HepG2 (cell line): ENCODE measurements around the gene FAM171A2. TPM values are rescaled to one million over a fixed set of nuclear protein-coding genes. Genes with fewer than 3 reads are reported as not detected.

Source experiments
- CHD2 ChIP-seq: IDR thresholded peaks from 2 replicates; pipeline ENCODE4 v1.6.1; 2011; ENCODE audit warnings: low read depth, low read length, improper control_type of control experiment
- ELK4 ChIP-seq: sonication (generic); formaldehyde crosslinking; IDR thresholded peaks from 2 replicates; pipeline ENCODE4 v1.9.0; 2021; ENCODE audit warnings: missing genetic modification reagents, borderline replicate concordance
- KAT2B ChIP-seq: fragments of 150-350 bp; IDR thresholded peaks from 2 replicates; pipeline ENCODE4 v1.6.1; 2014; ENCODE audit warnings: low read depth, low read length, borderline replicate concordance
- KDM6A ChIP-seq: IDR thresholded peaks from 2 replicates; pipeline ENCODE4 v1.6.1; 2016; ENCODE audit warnings: low read depth
- NFYB ChIP-seq: sonication (generic); formaldehyde crosslinking; IDR thresholded peaks from 2 replicates; pipeline ENCODE4 v1.4.0; 2020; ENCODE audit warnings: missing genetic modification reagents
- RARA ChIP-seq: IDR thresholded peaks from 2 replicates; pipeline ENCODE4 v1.6.1; 2016; ENCODE audit warnings: missing genetic modification reagents, missing compliant biosample characterization
- TAF1 ChIP-seq: sonication (generic); formaldehyde crosslinking; IDR thresholded peaks from 2 replicates; pipeline ENCODE4 v1.4.0; 2020; ENCODE audit warnings: missing genetic modification reagents
- ZKSCAN8 ChIP-seq: IDR thresholded peaks from 2 replicates; pipeline ENCODE4 v1.6.1; 2016; ENCODE audit warnings: borderline replicate concordance, missing genetic modification reagents, missing compliant biosample characterization
- ZNF17 ChIP-seq: sonication (generic); formaldehyde crosslinking; IDR thresholded peaks from 2 replicates; pipeline ENCODE4 v1.5.0; 2020; ENCODE audit warnings: mild to moderate bottlenecking, missing genetic modification reagents
- ZNF230 ChIP-seq: sonication (generic); formaldehyde crosslinking; IDR thresholded peaks from 2 replicates; pipeline ENCODE4 v1.4.0; 2020; ENCODE audit warnings: mild to moderate bottlenecking, missing genetic modification reagents
- ZNF280D ChIP-seq: sonication (generic); formaldehyde crosslinking; IDR thresholded peaks from 2 replicates; pipeline ENCODE4 v1.5.1; 2020; ENCODE audit warnings: mild to moderate bottlenecking, missing genetic modification reagents
- ZNF282 ChIP-seq: fragments of 450-650 bp; IDR thresholded peaks from 2 replicates; pipeline ENCODE4 v1.6.1; 2018; ENCODE audit not compliant: partially characterized antibody
- ZNF343 ChIP-seq: sonication (generic); formaldehyde crosslinking; IDR thresholded peaks from 2 replicates; pipeline ENCODE4 v1.4.0; 2020; ENCODE audit warnings: mild to moderate bottlenecking, missing genetic modification reagents
- ZNF720 ChIP-seq: sonication (generic); formaldehyde crosslinking; IDR thresholded peaks from 2 replicates; pipeline ENCODE4 v1.4.0; 2020; ENCODE audit warnings: missing genetic modification reagents
- ZNF766 ChIP-seq: sonication (generic); formaldehyde crosslinking; IDR thresholded peaks from 2 replicates; pipeline ENCODE4 v1.5.0; 2020; ENCODE audit warnings: missing genetic modification reagents, borderline replicate concordance
- polyA plus RNA-seq, 8 experiments: library from polyadenylated mRNA; depleted of rRNA in 3 of 8; stranded (reverse) in 7 of 8; unstranded in 1 of 8; fragments of >200 nt; fragmentation: Illumina TruSeq in 4 of 8; extraction: Trizol in 4 of 8; gene quantifications; 2 replicates each; pipeline versions ENCODE4 v1.2.1 to v1.2.3, GENCODE V29; 2011 to 2016; ENCODE audit warnings: low read depth in 4 of 8, missing spikeins in 1 of 8, mixed read lengths in 1 of 8; ENCODE audit not compliant: insufficient read depth in 1 of 8
- total RNA-seq, 5 experiments: library from RNA; depleted of rRNA; stranded (reverse); fragments of >200 nt; fragmentation: Illumina TruSeq; extraction: Trizol; gene quantifications; 2 replicates each; pipeline ENCODE4 v1.2.3, GENCODE V29; 2016; ENCODE audit warnings: low read depth in 1 of 5
- TF ChIP-seq, protein P1 (sequence below): sonication (generic); formaldehyde crosslinking; IDR thresholded peaks from 2 replicates; pipeline ENCODE4 v1.4.0; 2020; ENCODE audit warnings: missing genetic modification reagents, borderline replicate concordance
- TF ChIP-seq, protein P2 (sequence below): sonication (generic); formaldehyde crosslinking; IDR thresholded peaks from 2 replicates; pipeline ENCODE4 v1.4.0; 2020; ENCODE audit warnings: missing genetic modification reagents; ENCODE audit errors: not compliant biosample characterization
- TF ChIP-seq, protein P3 (sequence below): sonication (generic); formaldehyde crosslinking; IDR thresholded peaks from 2 replicates; pipeline ENCODE4 v1.4.0; 2020; ENCODE audit warnings: missing genetic modification reagents
- TF ChIP-seq, protein P4 (sequence below): sonication (generic); formaldehyde crosslinking; IDR thresholded peaks from 2 replicates; pipeline ENCODE4 v1.5.0; 2020; ENCODE audit warnings: mild to moderate bottlenecking, missing genetic modification reagents

FAM171A2 gene
- total and polyA plus RNA-seq, 2 of the 13 experiments (the other 11 are each of a cell fraction or from before 2014, with no cell fraction given): 1.8 to 3.6 TPM

DNA sequence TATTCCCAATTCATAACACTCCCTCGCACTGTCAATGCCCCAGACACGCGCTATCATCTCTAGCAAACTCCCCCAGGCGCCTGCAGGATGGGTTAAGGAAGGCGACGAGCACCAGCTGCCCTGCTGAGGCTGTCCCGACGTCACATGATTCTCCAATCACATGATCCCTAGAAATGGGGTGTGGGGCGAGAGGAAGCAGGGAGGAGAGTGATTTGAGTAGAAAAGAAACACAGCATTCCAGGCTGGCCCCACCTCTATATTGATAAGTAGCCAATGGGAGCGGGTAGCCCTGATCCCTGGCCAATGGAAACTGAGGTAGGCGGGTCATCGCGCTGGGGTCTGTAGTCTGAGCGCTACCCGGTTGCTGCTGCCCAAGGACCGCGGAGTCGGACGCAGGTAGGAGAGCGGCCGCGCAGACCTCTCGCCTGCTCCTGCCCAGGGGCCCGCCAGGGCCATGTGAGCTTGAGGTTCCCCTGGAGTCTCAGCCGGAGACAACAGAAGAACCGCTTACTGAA is 18.7 kb downstream of the FAM171A2 start, which contains the start of gene GRN (continued):
- TF ChIP-seq ZNF280D (CRISPR knock-in tag) (no peak), ZKSCAN8 (CRISPR knock-in tag) (peak; percentile 50; the same call in 1 of the 2 replicates), ZNF343 (CRISPR knock-in tag) (no peak), CHD2 (no peak), TAF1 (peak; percentile 98), ZNF720 (CRISPR knock-in tag) (no peak), ZNF766 (CRISPR knock-in tag) (no peak; the same call in 1 of the 2 replicates), ELK4 (CRISPR knock-in tag) (no peak), NFYB (peak; percentile 96), KDM6A (CRISPR knock-in tag) (no peak), ZNF230 (CRISPR knock-in tag) (no peak), KAT2B (no peak), RARA (peak; percentile 37; the same call in 1 of the 2 replicates), ZNF282 (no peak), ZNF17 (CRISPR knock-in tag) (no peak)
- TF ChIP-seq, protein P1, sequence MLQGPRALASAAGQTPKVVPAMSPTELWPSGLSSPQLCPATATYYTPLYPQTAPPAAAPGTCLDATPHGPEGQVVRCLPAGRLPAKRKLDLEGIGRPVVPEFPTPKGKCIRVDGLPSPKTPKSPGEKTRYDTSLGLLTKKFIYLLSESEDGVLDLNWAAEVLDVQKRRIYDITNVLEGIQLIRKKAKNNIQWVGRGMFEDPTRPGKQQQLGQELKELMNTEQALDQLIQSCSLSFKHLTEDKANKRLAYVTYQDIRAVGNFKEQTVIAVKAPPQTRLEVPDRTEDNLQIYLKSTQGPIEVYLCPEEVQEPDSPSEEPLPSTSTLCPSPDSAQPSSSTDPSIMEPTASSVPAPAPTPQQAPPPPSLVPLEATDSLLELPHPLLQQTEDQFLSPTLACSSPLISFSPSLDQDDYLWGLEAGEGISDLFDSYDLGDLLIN (CRISPR knock-in tag): 0 out of 2 replicates have a peak, but pooled peaks have one; percentile 69
- TF ChIP-seq, protein P2, sequence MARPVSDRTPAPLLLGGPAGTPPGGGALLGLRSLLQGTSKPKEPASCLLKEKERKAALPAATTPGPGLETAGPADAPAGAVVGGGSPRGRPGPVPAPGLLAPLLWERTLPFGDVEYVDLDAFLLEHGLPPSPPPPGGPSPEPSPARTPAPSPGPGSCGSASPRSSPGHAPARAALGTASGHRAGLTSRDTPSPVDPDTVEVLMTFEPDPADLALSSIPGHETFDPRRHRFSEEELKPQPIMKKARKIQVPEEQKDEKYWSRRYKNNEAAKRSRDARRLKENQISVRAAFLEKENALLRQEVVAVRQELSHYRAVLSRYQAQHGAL (CRISPR knock-in tag): no peak
- TF ChIP-seq, protein P3, sequence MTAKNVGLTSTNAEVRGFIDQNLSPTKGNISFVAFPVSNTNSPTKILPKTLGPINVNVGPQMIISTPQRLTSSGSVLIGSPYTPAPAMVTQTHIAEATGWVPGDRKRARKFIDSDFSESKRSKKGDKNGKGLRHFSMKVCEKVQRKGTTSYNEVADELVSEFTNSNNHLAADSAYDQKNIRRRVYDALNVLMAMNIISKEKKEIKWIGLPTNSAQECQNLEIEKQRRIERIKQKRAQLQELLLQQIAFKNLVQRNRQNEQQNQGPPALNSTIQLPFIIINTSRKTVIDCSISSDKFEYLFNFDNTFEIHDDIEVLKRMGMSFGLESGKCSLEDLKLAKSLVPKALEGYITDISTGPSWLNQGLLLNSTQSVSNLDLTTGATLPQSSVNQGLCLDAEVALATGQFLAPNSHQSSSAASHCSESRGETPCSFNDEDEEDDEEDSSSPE (CRISPR knock-in tag): peak; percentile 51; the same call in 1 of the 2 replicates
- TF ChIP-seq, protein P4, sequence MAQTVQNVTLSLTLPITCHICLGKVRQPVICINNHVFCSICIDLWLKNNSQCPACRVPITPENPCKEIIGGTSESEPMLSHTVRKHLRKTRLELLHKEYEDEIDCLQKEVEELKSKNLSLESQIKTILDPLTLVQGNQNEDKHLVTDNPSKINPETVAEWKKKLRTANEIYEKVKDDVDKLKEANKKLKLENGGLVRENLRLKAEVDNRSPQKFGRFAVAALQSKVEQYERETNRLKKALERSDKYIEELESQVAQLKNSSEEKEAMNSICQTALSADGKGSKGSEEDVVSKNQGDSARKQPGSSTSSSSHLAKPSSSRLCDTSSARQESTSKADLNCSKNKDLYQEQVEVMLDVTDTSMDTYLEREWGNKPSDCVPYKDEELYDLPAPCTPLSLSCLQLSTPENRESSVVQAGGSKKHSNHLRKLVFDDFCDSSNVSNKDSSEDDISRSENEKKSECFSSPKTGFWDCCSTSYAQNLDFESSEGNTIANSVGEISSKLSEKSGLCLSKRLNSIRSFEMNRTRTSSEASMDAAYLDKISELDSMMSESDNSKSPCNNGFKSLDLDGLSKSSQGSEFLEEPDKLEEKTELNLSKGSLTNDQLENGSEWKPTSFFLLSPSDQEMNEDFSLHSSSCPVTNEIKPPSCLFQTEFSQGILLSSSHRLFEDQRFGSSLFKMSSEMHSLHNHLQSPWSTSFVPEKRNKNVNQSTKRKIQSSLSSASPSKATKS (CRISPR knock-in tag): peak; percentile 88; the same call in 1 of the 2 replicates
